HepG2 (cell line): Measurements from ENCODE around the gene IRS1. TPM values are rescaled to one million over a fixed set of nuclear protein-coding genes. Genes with fewer than 3 reads are reported as not detected.

ENCODE experiments used
- BRCA1 ChIP-seq: sonication (generic); formaldehyde crosslinking; IDR thresholded peaks from 2 replicates; pipeline ENCODE4 v1.4.0; 2020; ENCODE audit warnings: missing genetic modification reagents
- ESRRA ChIP-seq: sonication (generic); formaldehyde crosslinking; IDR thresholded peaks from 2 replicates; pipeline ENCODE4 v1.5.1; 2020; ENCODE audit warnings: mild to moderate bottlenecking, low read depth, missing genetic modification reagents
- KLF6 ChIP-seq: IDR thresholded peaks from 2 replicates; pipeline ENCODE4 v1.8.0; 2016; ENCODE audit warnings: missing biosample characterization, missing genetic modification reagents
- LCORL ChIP-seq, 2 experiments: fragments of 450-650 bp in 1 of 2; sonication (generic) in 1 of 2; formaldehyde crosslinking in 1 of 2; IDR thresholded peaks; 2 replicates each; pipeline versions ENCODE4 v1.5.0 to v1.6.1; 2017 to 2020; ENCODE audit warnings: antibody characterized with exemption in 1 of 2, missing genetic modification reagents in 1 of 2
- NFRKB ChIP-seq: fragments of 450-650 bp; IDR thresholded peaks from 2 replicates; pipeline ENCODE4 v1.6.1; 2017
- RAD51 ChIP-seq: fragments of 450-650 bp; IDR thresholded peaks from 2 replicates; pipeline ENCODE4 v1.6.1; 2016; ENCODE audit warnings: borderline replicate concordance
- RFX3 ChIP-seq: IDR thresholded peaks from 2 replicates; pipeline ENCODE4 v1.6.1; 2016; ENCODE audit warnings: missing biosample characterization, missing genetic modification reagents
- SETDB1 ChIP-seq: sonication (generic); formaldehyde crosslinking; IDR thresholded peaks from 2 replicates; pipeline ENCODE4 v1.5.1; 2020; ENCODE audit warnings: missing genetic modification reagents, mild to moderate bottlenecking, borderline replicate concordance
- ZNF317 ChIP-seq: sonication (generic); formaldehyde crosslinking; IDR thresholded peaks from 2 replicates; pipeline ENCODE4 v1.5.0; 2020; ENCODE audit warnings: mild to moderate bottlenecking, missing genetic modification reagents
- ZNF737 ChIP-seq: sonication (generic); formaldehyde crosslinking; IDR thresholded peaks from 2 replicates; pipeline ENCODE4 v1.5.0; 2020; ENCODE audit warnings: missing genetic modification reagents, mild to moderate bottlenecking, borderline replicate concordance
- ZNF776 ChIP-seq: sonication (generic); formaldehyde crosslinking; IDR thresholded peaks from 2 replicates; pipeline ENCODE4 v1.4.0; 2020; ENCODE audit warnings: mild to moderate bottlenecking, missing genetic modification reagents
- polyA plus RNA-seq, 8 experiments: library from polyadenylated mRNA; depleted of rRNA in 3 of 8; stranded (reverse) in 7 of 8; unstranded in 1 of 8; fragments of >200 nt; fragmentation: Illumina TruSeq in 4 of 8; extraction: Trizol in 4 of 8; gene quantifications; 2 replicates each; pipeline versions ENCODE4 v1.2.1 to v1.2.3, GENCODE V29; 2011 to 2016; ENCODE audit warnings: low read depth in 4 of 8, missing spikeins in 1 of 8, mixed read lengths in 1 of 8; ENCODE audit not compliant: insufficient read depth in 1 of 8
- total RNA-seq, 5 experiments: library from RNA; depleted of rRNA; stranded (reverse); fragments of >200 nt; fragmentation: Illumina TruSeq; extraction: Trizol; gene quantifications; 2 replicates each; pipeline ENCODE4 v1.2.3, GENCODE V29; 2016; ENCODE audit warnings: low read depth in 1 of 5
- TF ChIP-seq, protein P1 (sequence below): sonication (generic); formaldehyde crosslinking; IDR thresholded peaks from 2 replicates; pipeline ENCODE4 v1.4.0; 2020; ENCODE audit warnings: missing genetic modification reagents
- TF ChIP-seq, protein P2 (sequence below): sonication (generic); formaldehyde crosslinking; IDR thresholded peaks from one replicate; pipeline ENCODE4 v1.5.1; 2020; ENCODE audit warnings: mild to moderate bottlenecking, missing genetic modification reagents; ENCODE audit errors: not compliant biosample characterization
- TF ChIP-seq, protein P3 (sequence below): sonication (generic); formaldehyde crosslinking; IDR thresholded peaks from 2 replicates; pipeline ENCODE4 v1.5.1; 2020; ENCODE audit warnings: mild to moderate bottlenecking, moderate library complexity, missing genetic modification reagents

The IRS1 gene
- total and polyA plus RNA-seq, 2 of the 13 experiments (the other 11 are each of a cell fraction or from before 2014, with no cell fraction given) = 8.7 to 9.0 TPM

DNA sequence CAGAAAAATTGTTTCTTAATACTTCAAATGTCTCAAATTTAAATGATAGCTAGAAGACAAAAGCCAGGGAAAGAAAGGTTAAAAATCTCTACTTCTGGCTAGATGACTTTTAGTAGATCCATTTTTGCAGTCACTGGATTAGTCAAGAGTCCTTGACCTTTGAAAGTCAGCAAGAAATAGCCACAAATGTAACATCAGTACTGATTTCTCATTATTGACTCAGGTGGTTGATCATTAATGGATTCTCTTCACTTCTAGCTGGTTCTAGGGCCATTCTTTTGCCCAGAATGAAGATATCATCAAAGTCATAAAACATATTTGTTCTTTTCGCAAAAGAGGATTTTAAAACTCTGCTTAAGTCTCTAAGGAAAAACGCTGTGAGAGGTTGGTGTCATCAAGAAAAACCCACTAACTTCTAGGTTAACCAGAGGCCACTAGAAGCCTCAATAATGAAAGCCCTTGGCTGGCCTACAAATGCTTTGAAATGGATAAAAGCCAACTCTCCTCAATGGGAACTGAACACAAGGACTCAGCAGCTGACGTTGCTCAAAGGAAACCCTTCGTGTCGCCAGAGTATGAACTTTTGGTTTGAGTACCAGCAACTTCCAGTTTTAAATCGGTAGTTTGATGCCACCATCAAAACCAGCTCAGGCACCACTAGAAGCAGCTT is 66.3 kb downstream of the IRS1 start (continued):
- TF ChIP-seq, protein P1, sequence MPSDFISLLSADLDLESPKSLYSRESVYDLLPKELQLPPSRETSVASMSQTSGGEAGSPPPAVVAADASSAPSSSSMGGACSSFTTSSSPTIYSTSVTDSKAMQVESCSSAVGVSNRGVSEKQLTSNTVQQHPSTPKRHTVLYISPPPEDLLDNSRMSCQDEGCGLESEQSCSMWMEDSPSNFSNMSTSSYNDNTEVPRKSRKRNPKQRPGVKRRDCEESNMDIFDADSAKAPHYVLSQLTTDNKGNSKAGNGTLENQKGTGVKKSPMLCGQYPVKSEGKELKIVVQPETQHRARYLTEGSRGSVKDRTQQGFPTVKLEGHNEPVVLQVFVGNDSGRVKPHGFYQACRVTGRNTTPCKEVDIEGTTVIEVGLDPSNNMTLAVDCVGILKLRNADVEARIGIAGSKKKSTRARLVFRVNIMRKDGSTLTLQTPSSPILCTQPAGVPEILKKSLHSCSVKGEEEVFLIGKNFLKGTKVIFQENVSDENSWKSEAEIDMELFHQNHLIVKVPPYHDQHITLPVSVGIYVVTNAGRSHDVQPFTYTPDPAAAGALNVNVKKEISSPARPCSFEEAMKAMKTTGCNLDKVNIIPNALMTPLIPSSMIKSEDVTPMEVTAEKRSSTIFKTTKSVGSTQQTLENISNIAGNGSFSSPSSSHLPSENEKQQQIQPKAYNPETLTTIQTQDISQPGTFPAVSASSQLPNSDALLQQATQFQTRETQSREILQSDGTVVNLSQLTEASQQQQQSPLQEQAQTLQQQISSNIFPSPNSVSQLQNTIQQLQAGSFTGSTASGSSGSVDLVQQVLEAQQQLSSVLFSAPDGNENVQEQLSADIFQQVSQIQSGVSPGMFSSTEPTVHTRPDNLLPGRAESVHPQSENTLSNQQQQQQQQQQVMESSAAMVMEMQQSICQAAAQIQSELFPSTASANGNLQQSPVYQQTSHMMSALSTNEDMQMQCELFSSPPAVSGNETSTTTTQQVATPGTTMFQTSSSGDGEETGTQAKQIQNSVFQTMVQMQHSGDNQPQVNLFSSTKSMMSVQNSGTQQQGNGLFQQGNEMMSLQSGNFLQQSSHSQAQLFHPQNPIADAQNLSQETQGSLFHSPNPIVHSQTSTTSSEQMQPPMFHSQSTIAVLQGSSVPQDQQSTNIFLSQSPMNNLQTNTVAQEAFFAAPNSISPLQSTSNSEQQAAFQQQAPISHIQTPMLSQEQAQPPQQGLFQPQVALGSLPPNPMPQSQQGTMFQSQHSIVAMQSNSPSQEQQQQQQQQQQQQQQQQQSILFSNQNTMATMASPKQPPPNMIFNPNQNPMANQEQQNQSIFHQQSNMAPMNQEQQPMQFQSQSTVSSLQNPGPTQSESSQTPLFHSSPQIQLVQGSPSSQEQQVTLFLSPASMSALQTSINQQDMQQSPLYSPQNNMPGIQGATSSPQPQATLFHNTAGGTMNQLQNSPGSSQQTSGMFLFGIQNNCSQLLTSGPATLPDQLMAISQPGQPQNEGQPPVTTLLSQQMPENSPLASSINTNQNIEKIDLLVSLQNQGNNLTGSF (CRISPR knock-in tag) = no peak
- TF ChIP-seq KLF6 (CRISPR knock-in tag) (no peak; the same call in 1 of the 2 replicates), BRCA1 (0 out of 2 replicates have a peak, but pooled peaks have one; percentile 4), ESRRA (CRISPR knock-in tag) (peak; percentile 85), RAD51 (no peak), NFRKB (no peak), RFX3 (CRISPR knock-in tag) (peak; percentile 28; the same call in 1 of the 2 replicates), ZNF317 (CRISPR knock-in tag) (0 out of 2 replicates have a peak, but pooled peaks have one; percentile 33), ZNF737 (CRISPR knock-in tag) (no peak), SETDB1 (no peak), LCORL (IDR thresholded peaks at IDR 0.05) (no peak), LCORL (CRISPR knock-in tag; IDR thresholded peaks at IDR 0.05) (peak; percentile 53), ZNF776 (CRISPR knock-in tag) (no peak)
- TF ChIP-seq, protein P2, sequence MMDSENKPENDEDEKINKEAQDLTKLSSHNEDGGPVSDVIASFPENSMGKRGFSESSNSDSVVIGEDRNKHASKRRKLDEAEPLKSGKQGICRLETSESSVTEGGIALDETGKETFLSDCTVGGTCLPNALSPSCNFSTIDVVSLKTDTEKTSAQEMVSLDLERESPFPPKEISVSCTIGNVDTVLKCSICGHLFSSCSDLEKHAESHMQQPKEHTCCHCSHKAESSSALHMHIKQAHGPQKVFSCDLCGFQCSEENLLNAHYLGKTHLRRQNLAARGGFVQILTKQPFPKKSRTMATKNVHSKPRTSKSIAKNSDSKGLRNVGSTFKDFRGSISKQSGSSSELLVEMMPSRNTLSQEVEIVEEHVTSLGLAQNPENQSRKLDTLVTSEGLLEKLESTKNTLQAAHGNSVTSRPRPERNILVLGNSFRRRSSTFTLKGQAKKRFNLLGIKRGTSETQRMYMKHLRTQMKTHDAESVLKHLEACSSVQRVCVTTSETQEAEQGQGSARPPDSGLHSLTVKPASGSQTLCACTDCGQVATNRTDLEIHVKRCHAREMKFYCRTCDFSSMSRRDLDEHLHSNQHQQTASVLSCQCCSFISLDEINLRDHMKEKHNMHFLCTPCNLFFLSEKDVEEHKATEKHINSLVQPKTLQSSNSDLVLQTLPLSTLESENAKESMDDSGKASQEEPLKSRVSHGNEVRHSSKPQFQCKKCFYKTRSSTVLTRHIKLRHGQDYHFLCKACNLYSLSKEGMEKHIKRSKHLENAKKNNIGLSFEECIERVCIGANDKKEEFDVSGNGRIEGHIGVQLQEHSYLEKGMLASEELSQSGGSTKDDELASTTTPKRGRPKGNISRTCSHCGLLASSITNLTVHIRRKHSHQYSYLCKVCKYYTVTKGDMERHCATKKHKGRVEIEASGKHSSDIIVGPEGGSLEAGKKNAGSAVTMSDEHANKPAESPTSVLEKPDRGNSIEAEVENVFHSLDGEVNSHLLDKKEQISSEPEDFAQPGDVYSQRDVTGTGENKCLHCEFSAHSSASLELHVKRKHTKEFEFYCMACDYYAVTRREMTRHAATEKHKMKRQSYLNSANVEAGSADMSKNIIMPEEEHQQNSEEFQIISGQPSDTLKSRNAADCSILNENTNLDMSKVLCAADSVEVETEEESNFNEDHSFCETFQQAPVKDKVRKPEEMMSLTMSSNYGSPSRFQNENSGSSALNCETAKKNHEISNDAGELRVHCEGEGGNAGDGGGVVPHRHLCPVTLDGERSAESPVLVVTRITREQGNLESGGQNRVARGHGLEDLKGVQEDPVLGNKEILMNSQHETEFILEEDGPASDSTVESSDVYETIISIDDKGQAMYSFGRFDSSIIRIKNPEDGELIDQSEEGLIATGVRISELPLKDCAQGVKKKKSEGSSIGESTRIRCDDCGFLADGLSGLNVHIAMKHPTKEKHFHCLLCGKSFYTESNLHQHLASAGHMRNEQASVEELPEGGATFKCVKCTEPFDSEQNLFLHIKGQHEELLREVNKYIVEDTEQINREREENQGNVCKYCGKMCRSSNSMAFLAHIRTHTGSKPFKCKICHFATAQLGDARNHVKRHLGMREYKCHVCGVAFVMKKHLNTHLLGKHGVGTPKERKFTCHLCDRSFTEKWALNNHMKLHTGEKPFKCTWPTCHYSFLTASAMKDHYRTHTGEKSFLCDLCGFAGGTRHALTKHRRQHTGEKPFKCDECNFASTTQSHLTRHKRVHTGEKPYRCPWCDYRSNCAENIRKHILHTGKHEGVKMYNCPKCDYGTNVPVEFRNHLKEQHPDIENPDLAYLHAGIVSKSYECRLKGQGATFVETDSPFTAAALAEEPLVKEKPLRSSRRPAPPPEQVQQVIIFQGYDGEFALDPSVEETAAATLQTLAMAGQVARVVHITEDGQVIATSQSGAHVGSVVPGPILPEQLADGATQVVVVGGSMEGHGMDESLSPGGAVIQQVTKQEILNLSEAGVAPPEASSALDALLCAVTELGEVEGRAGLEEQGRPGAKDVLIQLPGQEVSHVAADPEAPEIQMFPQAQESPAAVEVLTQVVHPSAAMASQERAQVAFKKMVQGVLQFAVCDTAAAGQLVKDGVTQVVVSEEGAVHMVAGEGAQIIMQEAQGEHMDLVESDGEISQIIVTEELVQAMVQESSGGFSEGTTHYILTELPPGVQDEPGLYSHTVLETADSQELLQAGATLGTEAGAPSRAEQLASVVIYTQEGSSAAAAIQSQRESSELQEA (CRISPR knock-in tag) = no peak
- TF ChIP-seq, protein P3, sequence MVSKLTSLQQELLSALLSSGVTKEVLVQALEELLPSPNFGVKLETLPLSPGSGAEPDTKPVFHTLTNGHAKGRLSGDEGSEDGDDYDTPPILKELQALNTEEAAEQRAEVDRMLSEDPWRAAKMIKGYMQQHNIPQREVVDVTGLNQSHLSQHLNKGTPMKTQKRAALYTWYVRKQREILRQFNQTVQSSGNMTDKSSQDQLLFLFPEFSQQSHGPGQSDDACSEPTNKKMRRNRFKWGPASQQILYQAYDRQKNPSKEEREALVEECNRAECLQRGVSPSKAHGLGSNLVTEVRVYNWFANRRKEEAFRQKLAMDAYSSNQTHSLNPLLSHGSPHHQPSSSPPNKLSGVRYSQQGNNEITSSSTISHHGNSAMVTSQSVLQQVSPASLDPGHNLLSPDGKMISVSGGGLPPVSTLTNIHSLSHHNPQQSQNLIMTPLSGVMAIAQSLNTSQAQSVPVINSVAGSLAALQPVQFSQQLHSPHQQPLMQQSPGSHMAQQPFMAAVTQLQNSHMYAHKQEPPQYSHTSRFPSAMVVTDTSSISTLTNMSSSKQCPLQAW = peak; percentile 87
